Epithelial cell of prostate (primary cell): ENCODE measurements around the gene NAV1.

ENCODE experiments used
- DNase-seq: peaks from one replicate; pipeline ENCODE4 v3.0.0-alpha.2; 2011; ENCODE audit warnings: low read depth, low spot score
- H3K27ac ChIP-seq: fragments of 450-650 bp; 2 replicates; pipeline ENCODE4 v1.5.1; 2017; ENCODE audit warnings: mild to moderate bottlenecking

Gene NAV1

DNA sequence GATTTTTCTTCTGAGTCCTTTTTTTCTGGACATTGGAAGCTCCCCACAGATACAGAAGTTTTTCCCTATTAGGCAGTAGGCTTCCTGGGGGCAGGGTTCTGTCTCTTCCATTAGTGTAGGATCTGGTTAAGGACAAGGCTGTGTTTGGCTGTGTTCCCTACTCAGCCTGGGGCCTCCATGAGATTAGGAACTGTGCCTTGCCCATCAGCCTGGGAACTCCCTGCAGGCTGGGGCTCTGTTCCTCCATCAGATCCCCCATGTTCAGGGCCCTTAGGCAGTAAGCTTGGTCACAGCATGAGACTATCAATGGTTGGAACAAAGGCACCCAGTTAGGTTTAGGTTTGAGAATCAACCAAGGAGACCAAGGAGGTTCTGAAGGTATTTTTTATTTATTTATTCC, 22.7 kb downstream of the NAV1 start:
- no peak overlapping the region for H3K27ac ChIP-seq
- DNase-seq, result no peak

DNA sequence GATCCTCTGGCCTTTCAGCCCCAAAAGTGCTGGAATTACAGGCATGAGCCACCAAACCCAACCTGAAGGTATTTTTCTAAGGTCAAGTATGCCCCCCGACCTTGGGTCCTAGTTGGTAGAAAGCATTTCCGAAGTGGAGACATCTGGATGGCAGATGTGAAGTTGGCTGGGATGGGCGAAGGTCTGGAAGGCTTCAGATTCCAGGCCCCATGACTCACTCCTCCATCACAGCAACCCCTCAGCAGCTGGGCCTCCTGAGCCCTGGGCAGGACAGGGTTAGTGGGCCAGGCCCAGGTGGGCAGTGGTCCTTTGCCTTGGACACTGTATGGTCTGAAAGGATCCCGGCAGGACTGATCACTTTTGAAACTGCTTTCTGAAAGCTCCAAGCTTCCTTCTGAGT, 23.3 kb downstream of the NAV1 start:
- H3K27ac ChIP-seq, result no peak overlapping the region
- DNase-seq, result no peak

DNA sequence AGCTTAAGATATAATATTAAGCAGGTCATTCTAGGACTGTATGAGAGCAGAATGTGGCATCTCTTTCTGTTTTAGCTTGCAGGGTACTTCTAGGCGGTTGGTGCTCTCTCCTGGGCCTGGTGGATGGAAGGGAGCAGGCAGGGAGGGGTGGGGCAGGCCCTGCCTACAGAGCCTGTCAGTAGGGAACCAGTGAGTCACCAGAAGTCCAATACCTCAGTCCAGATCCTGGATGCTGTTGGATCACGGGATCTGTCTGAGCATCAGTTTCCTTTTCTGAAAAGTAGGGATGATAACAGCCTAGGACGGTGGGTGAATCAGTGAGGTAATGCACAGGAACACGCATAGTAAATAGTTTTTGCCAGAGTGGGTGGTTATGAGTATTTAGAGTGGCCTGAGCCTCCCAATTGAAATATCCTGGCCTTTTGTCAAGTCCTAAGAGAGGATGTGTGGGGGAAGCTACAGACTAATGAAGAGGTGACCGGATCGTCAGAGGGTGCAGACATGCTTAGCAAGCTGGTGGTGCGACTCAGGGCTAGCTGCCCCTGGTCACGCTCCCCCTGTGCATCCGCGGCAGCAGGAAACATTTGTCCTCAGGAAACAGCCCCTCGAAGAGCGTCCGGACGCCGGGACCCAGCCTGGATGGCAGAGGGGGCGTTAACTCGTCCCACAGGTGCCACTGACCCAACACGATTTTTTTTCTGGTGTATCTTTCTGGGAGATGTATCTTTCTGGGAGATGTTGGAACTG, 23.9 kb downstream of the NAV1 start:
- H3K27ac ChIP-seq, result no peak overlapping the region
- no peak for DNase-seq

DNA sequence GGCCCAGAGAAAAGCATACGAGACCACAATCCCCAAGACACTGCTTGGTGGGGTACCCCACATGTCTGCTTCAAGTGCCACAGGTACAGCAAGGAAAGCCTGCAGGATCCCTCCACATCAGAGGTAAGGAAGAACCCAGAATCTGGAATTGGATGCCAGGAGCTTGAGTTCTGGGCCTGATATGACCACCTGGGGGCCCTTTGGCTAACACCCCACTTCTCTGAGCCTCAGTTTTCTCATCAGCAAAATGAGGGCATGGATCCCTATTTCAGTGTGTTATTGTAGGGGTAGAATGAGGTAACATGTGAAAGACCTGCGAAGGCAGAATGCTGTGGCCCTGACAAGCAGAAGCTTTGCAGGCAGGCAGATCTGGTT, 24.5 kb downstream of the NAV1 start:
- no peak for DNase-seq
- H3K27ac ChIP-seq, result no peak overlapping the region

DNA sequence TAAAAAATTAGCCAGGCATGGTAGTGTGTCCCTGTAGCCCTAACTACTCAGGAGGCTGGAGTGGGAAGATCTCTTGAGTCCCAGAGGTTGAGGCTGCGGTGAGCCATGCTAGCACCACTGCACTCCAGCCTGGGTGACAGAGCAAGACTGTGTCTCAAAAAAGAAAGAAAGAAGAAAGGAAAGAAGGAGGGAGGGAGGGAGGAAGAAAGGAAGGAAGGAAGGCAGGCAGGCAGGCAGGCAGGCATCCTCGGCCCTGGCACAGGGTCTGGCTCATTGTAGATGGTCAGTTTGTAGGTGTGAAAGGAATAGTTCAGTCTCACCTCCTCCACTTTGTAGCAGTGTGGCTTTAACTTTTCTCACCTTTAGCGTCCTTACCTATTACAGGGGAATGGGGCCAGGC, 25.0 kb downstream of the NAV1 start:
- DNase-seq, result no peak
- no peak overlapping the region for H3K27ac ChIP-seq

DNA sequence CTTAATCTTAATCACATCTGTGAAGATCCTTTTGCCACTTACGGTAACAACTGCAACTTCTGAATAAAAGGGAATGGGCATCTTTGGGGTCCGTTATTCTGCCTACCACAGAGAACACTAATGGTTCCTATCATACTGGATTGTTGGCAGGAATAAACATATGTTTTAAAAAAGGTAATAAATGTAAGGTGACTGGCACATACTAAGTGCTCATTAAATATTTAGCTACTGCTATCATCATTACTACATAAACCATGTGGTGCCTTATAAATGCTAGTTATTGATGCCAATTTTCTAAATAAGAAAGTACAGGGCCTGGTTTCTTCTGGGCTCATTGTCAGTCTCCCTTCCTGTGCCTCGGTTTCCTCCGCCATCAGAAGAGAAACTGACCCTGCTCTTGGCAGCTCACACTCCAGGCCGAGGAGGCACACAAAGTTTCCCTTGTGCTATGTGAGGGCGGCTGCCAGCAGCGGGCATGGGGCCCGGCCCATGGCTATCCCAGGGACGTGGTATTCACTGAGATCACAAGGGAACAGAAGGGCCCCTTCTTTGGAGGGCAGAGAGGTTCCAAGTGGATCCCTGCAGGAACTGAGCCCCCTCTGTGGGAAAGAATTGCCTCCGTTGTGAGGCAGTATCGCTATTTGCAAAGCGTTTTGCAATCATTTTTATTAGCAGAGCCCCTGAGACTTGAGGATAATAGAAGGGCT, 26.2 kb downstream of the NAV1 start:
- DNase-seq, result no peak
- H3K27ac ChIP-seq, result no peak overlapping the region

DNA sequence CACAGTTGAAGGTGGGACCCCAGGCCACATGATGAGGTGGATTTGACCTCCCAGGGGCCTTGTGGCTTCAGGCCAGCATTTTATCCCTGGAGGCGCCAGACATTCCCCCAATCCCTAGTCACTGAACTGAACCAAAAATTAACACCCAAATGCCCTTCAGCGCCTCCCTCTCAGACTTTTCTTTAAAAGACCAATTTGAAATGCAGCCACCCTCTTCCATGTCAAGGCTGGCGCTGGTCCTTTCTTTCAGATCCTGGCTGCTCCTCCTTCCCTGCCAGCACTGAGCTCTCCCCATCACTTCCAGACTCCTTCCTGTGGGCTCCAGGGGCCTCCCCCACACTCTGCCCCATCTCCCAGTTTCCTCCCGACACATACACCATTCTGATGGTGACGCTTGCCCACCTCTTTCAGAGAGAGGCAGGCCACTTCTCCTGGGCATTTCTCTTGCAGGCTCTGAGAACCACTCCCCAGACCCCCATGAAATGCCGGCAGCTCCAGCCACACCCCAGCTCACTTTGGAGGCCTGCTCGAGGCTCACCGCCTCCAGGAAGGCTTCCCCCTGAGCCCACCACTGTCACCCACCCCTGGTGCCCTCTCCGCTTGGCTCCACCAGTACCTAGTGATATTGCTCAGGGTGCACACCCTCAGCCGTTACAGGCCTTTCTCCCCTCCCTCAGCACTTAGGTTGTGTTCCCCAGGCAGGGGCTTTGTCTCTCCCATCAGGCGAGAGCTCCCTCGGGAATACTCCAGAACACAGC, 27.0 kb downstream of the NAV1 start:
- DNase-seq, result no peak
- no peak overlapping the region for H3K27ac ChIP-seq

DNA sequence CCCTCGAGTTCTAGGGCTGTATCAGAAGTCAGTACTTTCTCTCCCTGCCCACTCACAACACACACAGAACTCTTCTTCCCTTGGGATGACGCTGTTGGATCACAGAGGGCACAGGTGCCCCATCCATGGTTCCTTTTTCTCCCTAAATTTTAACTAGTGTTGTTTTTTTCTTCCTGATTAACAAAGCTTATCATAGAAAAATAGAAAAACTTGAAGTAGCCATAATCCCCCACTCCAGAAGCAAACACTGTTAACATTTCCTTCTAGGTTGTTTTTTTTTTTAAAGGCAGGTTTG, 27.5 kb downstream of the NAV1 start:
- no peak for DNase-seq
- no peak overlapping the region for H3K27ac ChIP-seq

DNA sequence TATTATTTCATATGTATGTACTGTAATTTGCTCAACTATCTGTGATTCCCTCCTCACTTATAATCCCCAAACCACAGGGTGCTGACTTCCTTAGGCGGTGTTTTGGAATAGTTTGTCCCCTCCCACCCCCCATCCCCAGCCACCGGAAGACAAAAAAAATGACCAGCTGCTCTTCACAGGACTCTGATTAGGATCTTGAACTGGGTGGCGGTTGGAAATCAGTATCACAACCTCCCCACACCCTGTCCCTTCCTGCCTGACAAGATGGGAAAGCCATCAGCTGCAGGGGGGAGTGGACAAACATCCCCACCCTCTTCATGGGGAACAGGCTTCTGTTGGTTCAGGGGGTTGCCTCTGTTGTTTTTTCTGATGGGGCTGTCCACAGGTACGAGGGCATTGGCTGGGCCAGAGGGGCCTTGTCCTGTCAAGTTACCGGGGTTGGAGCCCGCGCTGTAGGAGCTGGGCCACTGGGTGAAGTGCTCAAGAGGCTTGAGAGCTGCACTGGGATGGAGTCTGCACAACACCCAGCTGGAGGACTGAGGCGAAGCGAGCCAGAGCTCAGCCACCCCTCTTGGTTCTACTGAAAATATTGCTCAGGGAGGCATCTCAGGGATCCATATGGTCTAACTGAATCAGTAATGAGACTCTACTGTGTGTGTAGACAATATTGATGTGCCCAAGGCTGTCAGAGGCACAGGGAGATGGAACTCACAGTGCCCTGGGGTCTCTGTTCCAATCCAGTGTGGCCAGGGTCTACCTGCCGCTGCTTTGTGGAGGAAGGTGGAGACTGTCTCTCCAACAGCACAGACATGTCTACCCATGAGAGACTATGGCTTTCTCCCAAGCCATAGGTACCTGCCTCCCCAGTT, 28.2 kb downstream of the NAV1 start:
- no peak for DNase-seq
- no peak overlapping the region for H3K27ac ChIP-seq

DNA sequence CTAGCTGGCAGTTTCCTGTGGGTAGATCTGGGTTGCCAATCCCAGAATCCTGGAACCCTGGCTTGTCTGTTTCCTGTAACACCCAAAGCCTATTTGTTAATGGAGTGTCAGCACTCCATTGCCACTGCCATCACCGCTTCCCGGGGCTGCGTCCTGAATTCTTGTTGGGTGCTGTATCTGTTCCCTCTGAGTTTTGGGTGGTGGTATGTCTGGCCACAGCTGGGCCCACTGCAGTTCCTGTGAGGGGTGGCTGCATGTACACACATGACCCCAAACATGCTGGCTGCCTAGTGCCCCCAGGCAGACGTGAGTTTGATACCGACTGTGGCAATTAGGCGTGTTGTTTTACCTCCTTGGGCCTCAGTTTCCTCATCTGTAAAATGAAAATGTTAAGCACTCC, 29.3 kb downstream of the NAV1 start:
- no peak overlapping the region for H3K27ac ChIP-seq
- DNase-seq, result no peak

DNA sequence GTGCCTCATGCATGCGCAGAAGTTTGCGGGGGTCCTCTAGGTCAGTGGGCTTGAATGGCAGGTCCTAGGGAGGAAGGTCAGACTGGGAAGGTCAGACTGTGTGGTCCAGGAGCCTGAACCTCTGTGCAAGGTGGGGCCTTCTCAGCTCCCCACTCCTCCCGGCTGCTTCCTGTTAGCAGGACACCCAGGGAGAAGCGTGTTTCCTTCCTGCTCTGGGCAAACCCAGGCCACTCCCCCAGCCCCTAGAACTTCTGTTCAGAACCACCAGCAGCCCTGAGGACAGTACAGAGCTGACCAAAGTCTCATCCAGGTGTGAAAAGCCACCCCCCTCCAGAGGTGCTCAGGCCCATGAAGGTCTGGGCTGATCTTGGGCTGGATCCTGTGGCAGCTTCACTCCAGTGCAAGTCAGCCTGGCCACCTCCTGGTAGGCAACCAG, 29.9 kb downstream of the NAV1 start:
- DNase-seq, result no peak
- H3K27ac ChIP-seq, result no peak overlapping the region

DNA sequence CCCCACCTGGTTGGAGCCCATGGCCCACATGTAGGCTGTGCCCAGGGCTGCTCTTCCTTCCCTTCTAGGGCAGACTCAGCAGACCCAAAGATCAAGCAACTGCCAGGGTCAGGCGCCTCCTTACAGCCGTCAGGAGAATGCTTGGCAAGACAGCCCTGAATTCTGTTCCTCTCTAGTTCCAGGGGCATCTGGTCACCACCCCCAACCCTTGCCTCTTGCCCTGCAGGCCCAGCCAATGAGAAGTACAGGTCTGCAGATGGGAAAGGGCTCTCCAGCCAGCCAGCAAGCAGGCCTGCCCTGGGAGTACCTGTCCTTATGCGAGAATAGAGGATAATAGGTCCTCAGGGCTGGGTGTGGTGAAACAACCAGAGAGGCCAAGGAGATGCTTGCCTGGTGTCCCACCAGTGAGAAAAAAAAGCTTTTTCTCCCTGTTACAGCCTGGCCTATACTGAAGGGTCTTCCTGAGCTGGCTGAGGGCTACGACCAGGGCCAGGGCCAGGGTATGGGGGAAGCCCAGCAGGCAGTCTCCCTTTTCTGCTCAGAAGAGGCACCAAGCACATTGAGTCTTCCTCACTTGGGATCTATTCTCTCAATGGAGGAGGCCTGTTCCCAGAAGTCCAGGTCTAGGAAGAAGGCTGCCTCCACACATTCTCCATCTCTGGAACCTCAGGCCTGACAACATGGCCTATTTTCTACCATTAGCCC, 31.4 kb downstream of the NAV1 start:
- DNase-seq, result no peak
- no peak overlapping the region for H3K27ac ChIP-seq

DNA sequence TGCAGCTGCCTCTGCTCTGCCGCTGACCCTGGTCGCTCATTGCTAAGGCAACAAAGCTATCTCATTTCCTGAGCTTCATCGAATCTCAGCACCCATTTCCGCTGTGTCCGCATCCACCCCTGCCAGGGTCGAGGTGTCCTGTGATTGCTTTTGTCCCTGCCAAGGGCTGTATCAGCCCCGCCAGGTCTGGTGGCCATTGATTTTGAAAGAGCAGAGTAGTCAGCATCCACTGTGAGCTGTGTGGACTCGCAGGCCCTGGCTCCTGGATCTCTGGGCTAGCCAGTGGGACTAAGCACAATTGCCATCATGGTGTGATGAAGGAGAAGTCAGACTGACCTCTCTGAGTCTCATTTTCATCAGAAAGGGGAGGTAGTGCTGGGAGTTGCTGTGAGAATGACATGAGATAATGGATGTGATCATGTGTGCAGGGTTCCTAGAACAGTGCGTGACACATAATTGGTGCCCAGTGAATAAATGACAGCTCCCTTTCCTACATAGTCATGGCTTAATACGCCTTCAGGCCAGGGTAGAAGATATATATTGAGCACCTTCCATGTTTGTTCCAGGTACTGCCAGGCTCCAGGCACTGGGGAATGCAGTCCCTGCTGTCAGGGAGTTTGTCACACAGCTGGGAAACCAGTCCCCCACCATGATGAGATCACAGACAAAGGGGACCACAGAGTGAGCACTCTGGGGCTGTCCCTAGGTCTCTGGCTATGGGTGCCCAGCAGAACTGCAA, 32.1 kb downstream of the NAV1 start:
- no peak overlapping the region for H3K27ac ChIP-seq

DNA sequence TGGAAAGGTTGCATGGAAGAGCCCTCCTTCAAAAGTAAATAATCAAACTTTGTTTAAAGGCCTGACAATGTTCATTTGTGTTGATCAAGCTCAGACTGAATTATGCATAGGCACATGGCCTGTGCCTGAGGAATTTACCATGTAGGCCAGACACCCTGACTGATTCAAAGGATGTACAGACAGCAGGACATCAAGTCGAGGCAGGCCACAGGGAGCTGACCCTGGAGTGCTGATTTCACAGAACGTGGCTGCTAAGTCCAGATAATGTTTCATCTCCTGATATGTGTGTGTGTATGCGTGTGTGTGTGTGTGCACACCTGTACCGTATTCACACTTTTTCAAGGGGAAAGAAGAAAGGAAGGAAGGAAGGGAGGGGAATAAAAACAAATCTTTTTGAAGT, 34.1 kb downstream of the NAV1 start:
- no peak overlapping the region for H3K27ac ChIP-seq
- no peak for DNase-seq

More for the DNA sequence above, 32.1 kb downstream of the NAV1 start:
- DNase-seq, result no peak

DNA sequence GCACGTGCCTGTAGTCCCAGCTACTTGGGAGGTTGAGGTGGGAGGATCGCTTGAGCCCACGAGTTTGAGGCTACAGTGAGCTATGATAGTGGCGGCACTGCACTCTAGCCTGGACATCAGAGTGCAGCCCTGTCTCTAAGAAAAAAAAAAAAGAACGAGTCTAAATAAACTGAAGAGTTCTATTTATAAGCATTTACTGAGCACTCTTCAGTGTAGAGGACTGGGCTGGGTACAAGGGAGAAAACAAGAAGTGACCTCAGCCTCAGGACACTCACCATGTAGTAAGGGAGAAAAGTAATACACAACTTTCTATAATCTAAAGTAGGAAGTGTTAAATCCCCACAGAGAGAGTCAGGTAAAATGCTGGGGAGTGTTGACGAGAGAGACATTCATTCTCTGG, 35.0 kb downstream of the NAV1 start:
- no peak for DNase-seq

DNA sequence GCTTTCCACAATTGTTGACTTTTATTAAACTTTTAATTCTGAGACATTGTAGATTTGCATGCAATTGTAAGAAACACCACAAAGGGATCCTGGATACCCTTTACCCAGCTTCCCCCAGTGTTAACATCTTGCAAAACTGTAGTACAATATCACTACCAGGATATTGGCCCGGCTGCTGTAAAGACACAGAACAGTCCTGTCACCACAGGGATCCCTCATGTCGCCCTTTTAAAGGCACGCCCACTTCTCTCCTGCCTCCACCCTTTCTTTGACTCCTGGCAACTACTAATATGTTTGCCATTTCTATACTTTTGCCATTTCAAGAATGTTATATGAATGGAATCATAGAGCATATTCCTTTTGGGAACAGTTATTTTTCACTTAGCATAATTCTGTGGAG, 37.0 kb downstream of the NAV1 start:
- DNase-seq, result no peak
- H3K27ac ChIP-seq, result no peak overlapping the region

More for the DNA sequence above, 35.0 kb downstream of the NAV1 start:
- no peak overlapping the region for H3K27ac ChIP-seq

DNA sequence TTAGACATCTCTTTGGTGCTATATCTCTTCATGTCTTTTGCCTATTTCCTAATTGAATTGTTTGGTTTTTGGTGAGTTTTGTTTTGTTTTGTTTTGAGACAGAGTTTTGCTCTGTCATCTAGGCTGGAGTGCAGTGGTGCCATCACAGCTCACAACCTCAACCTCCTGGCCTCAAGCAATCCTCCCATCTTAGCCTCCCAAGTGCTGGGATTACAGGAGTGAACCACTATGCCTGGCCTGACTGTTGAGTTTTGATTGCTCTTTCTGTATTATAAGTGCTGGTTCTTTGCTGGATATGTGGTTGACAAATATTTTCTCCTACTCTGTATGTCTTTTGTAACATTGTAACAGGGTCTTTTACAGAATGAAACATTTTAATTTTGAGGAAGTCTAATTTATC, 38.0 kb downstream of the NAV1 start:
- no peak for DNase-seq
- H3K27ac ChIP-seq, result no peak overlapping the region

DNA sequence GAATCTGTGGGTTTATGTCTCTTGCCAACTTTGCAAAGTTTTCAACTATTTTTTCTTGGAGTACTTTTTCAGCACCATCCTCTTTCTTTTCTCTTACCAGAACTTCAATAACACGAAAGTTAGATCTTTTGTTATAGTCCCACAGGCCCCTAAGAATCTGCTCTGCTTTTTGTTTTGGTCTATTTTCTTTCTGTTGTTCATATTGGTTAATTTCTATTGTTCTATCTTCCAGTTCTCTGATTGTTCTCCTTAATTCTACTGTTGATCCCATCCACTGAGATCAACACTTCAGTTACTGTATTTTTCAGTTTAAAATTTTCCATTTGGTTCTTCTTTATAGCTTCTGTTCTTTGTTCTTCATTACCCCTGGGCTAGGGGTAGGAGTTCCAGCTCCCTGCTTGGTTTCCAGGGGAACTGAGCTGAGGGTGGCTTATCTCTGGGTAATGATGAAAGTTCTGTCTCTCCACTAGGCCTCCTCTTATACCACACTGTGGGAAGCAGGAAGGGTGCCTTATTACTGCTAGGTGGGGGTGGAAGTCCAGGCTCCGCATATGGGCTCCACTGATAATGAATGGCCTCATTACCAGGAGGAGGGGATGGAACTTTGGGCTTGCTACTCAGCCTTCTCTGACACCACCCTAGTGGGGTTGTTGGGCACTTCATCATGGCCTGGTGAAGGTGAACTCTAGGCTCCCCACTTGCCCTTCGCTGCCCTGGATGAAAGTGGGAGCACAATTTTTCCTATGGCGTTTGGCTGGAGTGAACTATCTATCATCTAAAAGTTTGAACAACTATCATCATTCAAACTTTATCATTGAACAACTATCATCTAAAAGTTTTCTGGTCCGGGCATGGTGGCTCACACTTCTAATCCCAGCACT, 39.3 kb downstream of the NAV1 start:
- H3K27ac ChIP-seq, result no peak overlapping the region
- DNase-seq, result no peak
